Measurements from ENCODE around the gene SAXO1. TPM values are rescaled to one million over a fixed set of nuclear protein-coding genes. Genes with fewer than 3 reads are reported as not detected.

Gene SAXO1
- total and polyA plus RNA-seq, 12 donors, result under 0.01 to 0.94 (median 0.23) TPM; not detected in 4

DNA sequence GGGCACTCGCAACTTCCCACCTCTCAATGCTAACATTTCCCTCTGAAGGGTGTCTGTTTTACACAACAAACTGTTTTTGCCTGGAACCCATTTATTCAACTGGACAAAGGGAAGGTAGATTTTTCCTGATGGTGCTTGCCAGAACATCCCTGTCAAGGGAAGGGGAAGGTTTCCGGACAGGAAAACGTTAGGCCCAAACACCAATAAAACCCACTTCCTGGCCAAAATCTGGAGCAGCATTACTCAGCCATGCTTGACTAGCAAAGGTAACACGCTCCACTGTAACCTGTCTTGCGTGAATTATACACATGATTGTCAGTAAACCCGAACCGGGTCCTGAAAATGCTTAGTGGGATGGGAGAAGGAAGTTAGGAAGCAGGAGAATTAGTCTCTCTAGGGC is 90.2 kb downstream of the SAXO1 start:
- H3K4me3 ChIP-seq, result no peak overlapping the region
- H3K27ac ChIP-seq, result no peak overlapping the region
- 73 to 86% (median 83%) methylated on average over 7 of the region's 7 CpGs for WGBS, 4 donors
- intact Hi-C loops (cut with DNase I), result no loop called here
- H3K27me3 ChIP-seq, result no peaks in the 10 kb centered on the region
- no peak for TF ChIP-seq POLR2A (IDR thresholded peaks at IDR 0.05)
- TF ChIP-seq, protein P1, sequence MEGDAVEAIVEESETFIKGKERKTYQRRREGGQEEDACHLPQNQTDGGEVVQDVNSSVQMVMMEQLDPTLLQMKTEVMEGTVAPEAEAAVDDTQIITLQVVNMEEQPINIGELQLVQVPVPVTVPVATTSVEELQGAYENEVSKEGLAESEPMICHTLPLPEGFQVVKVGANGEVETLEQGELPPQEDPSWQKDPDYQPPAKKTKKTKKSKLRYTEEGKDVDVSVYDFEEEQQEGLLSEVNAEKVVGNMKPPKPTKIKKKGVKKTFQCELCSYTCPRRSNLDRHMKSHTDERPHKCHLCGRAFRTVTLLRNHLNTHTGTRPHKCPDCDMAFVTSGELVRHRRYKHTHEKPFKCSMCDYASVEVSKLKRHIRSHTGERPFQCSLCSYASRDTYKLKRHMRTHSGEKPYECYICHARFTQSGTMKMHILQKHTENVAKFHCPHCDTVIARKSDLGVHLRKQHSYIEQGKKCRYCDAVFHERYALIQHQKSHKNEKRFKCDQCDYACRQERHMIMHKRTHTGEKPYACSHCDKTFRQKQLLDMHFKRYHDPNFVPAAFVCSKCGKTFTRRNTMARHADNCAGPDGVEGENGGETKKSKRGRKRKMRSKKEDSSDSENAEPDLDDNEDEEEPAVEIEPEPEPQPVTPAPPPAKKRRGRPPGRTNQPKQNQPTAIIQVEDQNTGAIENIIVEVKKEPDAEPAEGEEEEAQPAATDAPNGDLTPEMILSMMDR (IDR thresholded peaks at IDR 0.05), result no peak
- DNase-seq, result no peak
- H3K36me3 ChIP-seq (replicated peaks in 1 of 2), result no peaks in the 10 kb centered on the region
- H3K4me1 ChIP-seq (replicated peaks in 1 of 2), result no peaks in the 10 kb centered on the region
- H3K9me3 ChIP-seq (replicated peaks in 1 of 3), result no peaks in the 10 kb centered on the region

DNA sequence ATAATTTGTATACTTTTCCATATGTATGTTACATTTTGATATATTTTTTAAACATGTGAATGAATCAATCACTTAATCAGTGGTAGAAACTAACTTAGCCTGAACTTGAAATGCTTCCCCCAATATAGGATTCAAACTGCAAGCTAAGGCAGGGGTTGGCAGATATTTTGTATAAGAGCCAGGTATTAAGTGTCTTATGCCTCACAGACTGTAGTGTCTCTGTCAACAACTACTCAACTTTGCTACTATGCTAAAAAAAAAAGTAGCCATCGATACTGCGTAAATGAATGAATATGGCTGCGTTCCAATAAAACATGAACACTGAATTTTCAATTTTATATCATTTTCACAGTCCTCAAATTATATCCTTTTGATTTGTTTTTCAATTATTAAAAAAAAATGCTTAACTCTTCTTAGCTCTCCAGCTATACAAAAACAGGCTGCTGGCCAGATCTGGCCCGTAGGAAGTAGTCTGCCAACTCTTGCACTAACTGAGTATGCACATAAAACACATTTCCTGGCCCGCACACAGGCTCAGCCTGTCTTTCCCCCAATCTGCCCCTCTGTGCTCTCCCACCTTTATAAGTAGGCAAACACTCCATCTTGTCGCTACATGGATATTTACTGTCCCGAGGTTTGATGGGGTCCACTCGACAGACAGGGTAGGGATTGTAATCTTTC is 91.8 kb downstream of the SAXO1 start:
- Histone ChIP-seq H3K4me1 (replicated peaks in 1 of 2) (no peaks in the 10 kb centered on the region), H3K4me3 (no peak overlapping the region), H3K27ac (no peak overlapping the region), H3K9me3 (replicated peaks in 1 of 3) (no peaks in the 10 kb centered on the region), H3K36me3 (replicated peaks in 1 of 2) (no peaks in the 10 kb centered on the region), H3K27me3 (no peaks in the 10 kb centered on the region)
- DNase-seq, result no peak
- TF ChIP-seq, protein P1 (IDR thresholded peaks at IDR 0.05), result no peak
- TF ChIP-seq POLR2A (IDR thresholded peaks at IDR 0.05), result no peak
- 93 to 95% (median 94%) methylated on average over 8 of the region's 8 CpGs for WGBS, 4 donors
- intact Hi-C loops (cut with DNase I), result no loop called here

DNA sequence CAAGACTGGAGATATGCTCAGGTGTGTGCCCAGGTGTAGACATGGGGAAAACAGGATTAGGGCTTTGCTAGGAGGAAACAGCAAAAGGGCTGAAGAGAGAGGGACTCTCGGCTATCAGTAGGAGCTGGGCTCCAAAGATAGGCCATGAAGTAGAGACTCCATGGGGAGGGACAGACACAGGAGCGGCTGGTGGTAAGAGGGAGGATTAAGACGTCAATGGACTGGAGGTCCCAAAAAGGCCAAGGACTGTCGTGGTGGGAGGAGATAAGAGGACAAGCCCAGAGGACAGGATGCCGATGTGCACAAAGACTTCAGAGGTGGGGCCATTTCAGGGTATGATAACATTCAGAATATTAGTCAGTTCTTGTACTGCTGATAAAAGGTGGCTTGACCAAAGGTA is 93.1 kb downstream of the SAXO1 start:
- intact Hi-C loops (cut with DNase I), result no loop called here
- no peak for TF ChIP-seq POLR2A (IDR thresholded peaks at IDR 0.05)
- TF ChIP-seq, protein P1 (IDR thresholded peaks at IDR 0.05), result no peak
- WGBS, 4 donors, result 89 to 93% (median 91%) methylated on average over 5 of the region's 5 CpGs
- Histone ChIP-seq H3K4me1 (replicated peaks in 1 of 2) (no peaks in the 10 kb centered on the region), H3K27me3 (no peaks in the 10 kb centered on the region), H3K4me3 (no peak overlapping the region), H3K36me3 (replicated peaks in 1 of 2) (no peaks in the 10 kb centered on the region), H3K9me3 (replicated peaks in 1 of 3) (no peaks in the 10 kb centered on the region), H3K27ac (no peak overlapping the region)
- DNase-seq, result no peak

DNA sequence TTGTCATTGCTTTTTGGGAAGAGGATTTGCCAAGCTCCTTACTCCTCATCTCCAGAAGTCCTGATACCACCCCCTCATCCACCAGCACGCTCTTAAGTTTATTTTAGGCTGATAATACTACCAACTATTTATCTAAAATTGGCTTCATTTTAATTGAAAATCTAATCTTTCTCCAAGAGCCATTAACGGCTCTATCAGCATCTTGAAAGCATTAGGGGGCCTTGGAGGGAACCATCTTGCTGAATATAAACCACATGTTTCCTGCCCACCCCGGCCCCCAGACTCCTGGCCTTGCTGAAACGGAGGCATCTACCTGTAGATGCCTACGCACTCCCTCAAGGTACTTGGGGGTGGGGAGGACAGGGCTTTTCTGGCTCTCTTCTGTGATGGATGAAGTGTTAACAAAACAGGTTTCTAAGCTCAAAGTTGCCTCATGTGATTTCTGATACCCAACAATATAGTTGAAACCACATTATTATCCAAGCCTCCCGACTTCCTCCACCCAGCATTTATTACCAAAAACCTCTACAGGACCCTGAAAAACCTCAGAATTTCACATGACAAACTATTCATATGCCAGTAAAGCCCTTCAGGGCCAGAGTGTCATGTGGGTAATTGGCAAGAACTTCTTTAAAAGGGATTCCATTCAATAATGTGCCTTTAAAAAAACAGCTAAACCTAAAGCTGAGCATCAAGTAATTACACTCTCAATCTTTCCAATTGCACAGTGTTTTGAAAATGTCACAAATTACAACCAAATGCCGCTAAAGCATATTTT is 96.7 kb downstream of the SAXO1 start:
- Histone ChIP-seq H3K4me3 (no peak overlapping the region), H3K9me3 (replicated peaks in 1 of 3) (no peaks in the 10 kb centered on the region), H3K27me3 (no peaks in the 10 kb centered on the region), H3K36me3 (replicated peaks in 1 of 2) (no peaks in the 10 kb centered on the region), H3K4me1 (replicated peaks in 1 of 2) (no peaks in the 10 kb centered on the region), H3K27ac (no peak overlapping the region)
- TF ChIP-seq POLR2A (IDR thresholded peaks at IDR 0.05), result no peak
- TF ChIP-seq, protein P1 (IDR thresholded peaks at IDR 0.05), result no peak
- intact Hi-C loops (cut with DNase I), result no loop called here
- 71 to 85% (median 75%) methylated on average over 7 of the region's 7 CpGs for WGBS, 4 donors
- no peak for DNase-seq

Measured in adrenal gland (tissue), 12 donors.